ENCODE results near the gene PDIA3. TPM values are rescaled to one million over a fixed set of nuclear protein-coding genes. Genes with fewer than 3 reads are reported as not detected.

PDIA3 gene
- total and polyA plus RNA-seq, 2 of the 13 experiments (the other 11 are each of a cell fraction or from before 2014, with no cell fraction given): 238 to 433 TPM

- TF ChIP-seq SYNCRIP (IDR thresholded peaks at IDR 0.05; ENCODE audit: insufficient read depth, low read depth, low read length) (no peak), CSRNP2 (CRISPR knock-in tag; conservative IDR thresholded peaks at IDR 0.05; ENCODE audit: low read depth) (no peak), ZNF687 (CRISPR knock-in tag; IDR thresholded peaks at IDR 0.05) (no peak), HDAC6 (IDR thresholded peaks at IDR 0.05; ENCODE audit: low read depth, low read length) (no peak), THYN1 (CRISPR knock-in tag; IDR thresholded peaks at IDR 0.05; ENCODE audit: borderline replicate concordance, low read depth) (no peak), HNRNPL (IDR thresholded peaks at IDR 0.05; ENCODE audit: low read depth, low read length) (peak; percentile 64; the same call in 1 of the 2 replicates), ZNF580 (CRISPR knock-in tag; IDR thresholded peaks at IDR 0.05; ENCODE audit: borderline replicate concordance, low read depth) (peak; percentile 6; the same call in 1 of the 2 replicates), ZNF280B (CRISPR knock-in tag; IDR thresholded peaks at IDR 0.05; ENCODE audit: borderline replicate concordance) (no peak), ZNF576 (CRISPR knock-in tag; IDR thresholded peaks at IDR 0.05) (no peak), POLR2A (IDR thresholded peaks at IDR 0.05; ENCODE audit: insufficient read depth in 1 of 2, low read depth in 2 of 2, low read length in 2 of 2) (peak in 1 of 2 experiments; percentile 83; a peak in 2 of 4 replicates), HOXA3 (CRISPR knock-in tag; IDR thresholded peaks at IDR 0.05) (no peak), ZNF382 (CRISPR knock-in tag; IDR thresholded peaks at IDR 0.05; ENCODE audit: borderline replicate concordance) (no peak), ZKSCAN5 (CRISPR knock-in tag; IDR thresholded peaks at IDR 0.05) (no peak), SATB2 (CRISPR knock-in tag; IDR thresholded peaks at IDR 0.05) (no peak), SP2 (CRISPR knock-in tag; IDR thresholded peaks at IDR 0.05) (no peak), IRX3 (CRISPR knock-in tag; IDR thresholded peaks at IDR 0.05; ENCODE audit: borderline replicate concordance, low read depth) (no peak)
Measured at GRCh38 chr15:43776718-43777266, 30.6 kb downstream of the PDIA3 start, which contains the start of gene ELL3 (continued).

All from HepG2 (cell line).